HFFc6 (cell line): Measurements from ENCODE around the gene FPR3. TPM values are rescaled to one million over a fixed set of nuclear protein-coding genes. Genes with fewer than 3 reads are reported as not detected.

Source experiments
- DNase-seq: peaks from one replicate; pipeline ENCODE4 v3.0.0-alpha.2; 2018
- H3K27ac Mint-ChIP-seq: 2 replicates; pipeline ENCODE4 v1.8.0; 2020; ENCODE audit warnings: mild to moderate bottlenecking, mixed read lengths
- H3K27me3 Mint-ChIP-seq: 2 replicates; pipeline ENCODE4 v1.8.0; 2021; ENCODE audit warnings: mild to moderate bottlenecking, moderate library complexity, mixed read lengths; ENCODE audit not compliant: insufficient read depth
- H3K36me3 Mint-ChIP-seq: 2 replicates; pipeline ENCODE4 v1.8.0; 2021; ENCODE audit warnings: low read depth, mixed read lengths
- H3K4me1 Mint-ChIP-seq: 2 replicates; pipeline ENCODE4 v1.8.0; 2020; ENCODE audit warnings: low read depth, mixed read lengths
- H3K4me3 Mint-ChIP-seq: 2 replicates; pipeline ENCODE4 v1.8.0; 2020; ENCODE audit warnings: mild to moderate bottlenecking, moderate library complexity, mixed read lengths
- H3K9me3 Mint-ChIP-seq: 2 replicates; pipeline ENCODE4 v1.8.0; 2020; ENCODE audit warnings: mild to moderate bottlenecking, mixed read lengths
- CTCF ChIP-seq: fragments of 200-600 bp; sonication (generic); IDR thresholded peaks from 2 replicates; pipeline ENCODE4 v1.5.0; 2021; ENCODE audit warnings: antibody characterized with exemption, mild to moderate bottlenecking
- total RNA-seq, 6 experiments: library from RNA; stranded (reverse); fragmentation: NEBNext Ultra II Directional; extraction: Animal tissue kit (Norgen Biotek cat#: 25700); gene quantifications; 2 replicates in 1 of 6; 3 replicates in 5 of 6; pipeline ENCODE4 v1.2.3, GENCODE V29; 2021

FPR3 gene
- total RNA-seq, 6 experiments from 2014 or later: not detected

- no peak for DNase-seq
- H3K4me3 Mint-ChIP-seq: no peak overlapping the region
- no peak overlapping the region for H3K27ac Mint-ChIP-seq
- H3K27me3 Mint-ChIP-seq: peaks cover 3% of the 10 kb centered on the region
- 0 out of 2 replicates have a peak, but pooled peaks cover 5% of the 10 kb centered on the region for H3K9me3 Mint-ChIP-seq
- no peaks in the 10 kb centered on the region for H3K36me3 Mint-ChIP-seq
- H3K4me1 Mint-ChIP-seq: peaks cover 40% of the 10 kb centered on the region
- TF ChIP-seq CTCF: no peak
These were observed 3.1 kb downstream of the FPR3 start for GRCh38 chr19:51798062-51798461.

GRCh38 chr19:51799034-51799773 lies 4.2 kb downstream of the FPR3 start:
- DNase-seq: peak; percentile 99
- peak overlapping the region; percentile 62 for H3K27ac Mint-ChIP-seq
- H3K4me1 Mint-ChIP-seq: peaks cover 45% of the 10 kb centered on the region
- no peaks in the 10 kb centered on the region for H3K9me3 Mint-ChIP-seq
- no peaks in the 10 kb centered on the region for H3K36me3 Mint-ChIP-seq
- TF ChIP-seq CTCF: peak; percentile 53
- peaks cover 3% of the 10 kb centered on the region for H3K27me3 Mint-ChIP-seq
- peak overlapping the region; percentile 78 for H3K4me3 Mint-ChIP-seq

GRCh38 chr19:51799774-51800472 lies 5.0 kb downstream of the FPR3 start:
- H3K27me3 Mint-ChIP-seq: peaks cover under 1% of the 10 kb centered on the region
- peak overlapping the region; percentile 42; the same call in 1 of the 2 replicates for H3K4me3 Mint-ChIP-seq
- H3K27ac Mint-ChIP-seq: peak overlapping the region; percentile 62
- DNase-seq: no peak
- no peaks in the 10 kb centered on the region for H3K36me3 Mint-ChIP-seq
- peaks cover 46% of the 10 kb centered on the region for H3K4me1 Mint-ChIP-seq
- no peaks in the 10 kb centered on the region for H3K9me3 Mint-ChIP-seq
- TF ChIP-seq CTCF: no peak

- no peaks in the 10 kb centered on the region for H3K9me3 Mint-ChIP-seq
- TF ChIP-seq CTCF: no peak
- H3K27me3 Mint-ChIP-seq: no peaks in the 10 kb centered on the region; the same call in 1 of the 2 replicates
- H3K4me1 Mint-ChIP-seq: peaks cover 50% of the 10 kb centered on the region
- no peak for DNase-seq
- peak overlapping the region; percentile 62 for H3K27ac Mint-ChIP-seq
- H3K36me3 Mint-ChIP-seq: no peaks in the 10 kb centered on the region
- peak overlapping the region; percentile 42; the same call in 1 of the 2 replicates for H3K4me3 Mint-ChIP-seq
These were observed 5.7 kb downstream of the FPR3 start for GRCh38 chr19:51800473-51801244.

GRCh38 chr19:51802775-51803174 lies 7.8 kb downstream of the FPR3 start:
- H3K27me3 Mint-ChIP-seq: no peaks in the 10 kb centered on the region
- H3K4me1 Mint-ChIP-seq: peaks cover 71% of the 10 kb centered on the region
- no peak for DNase-seq
- H3K27ac Mint-ChIP-seq: no peak overlapping the region
- H3K36me3 Mint-ChIP-seq: no peaks in the 10 kb centered on the region
- no peak overlapping the region for H3K4me3 Mint-ChIP-seq
- no peak for TF ChIP-seq CTCF
- H3K9me3 Mint-ChIP-seq: no peaks in the 10 kb centered on the region
